GM19043 (cell line): ENCODE results near the gene OVOL1.

Experiments
- ATAC-seq: cut with Tn5 transposase; IDR thresholded peaks from one replicate; pipeline ENCODE4 v1.9.1; 2021; ENCODE audit warnings: low read depth; ENCODE audit not compliant: unreplicated experiment

OVOL1 gene

GRCh38 chr11:65790902-65791650 lies 4.2 kb downstream of the OVOL1 start:
- ATAC-seq: no peak

DNA sequence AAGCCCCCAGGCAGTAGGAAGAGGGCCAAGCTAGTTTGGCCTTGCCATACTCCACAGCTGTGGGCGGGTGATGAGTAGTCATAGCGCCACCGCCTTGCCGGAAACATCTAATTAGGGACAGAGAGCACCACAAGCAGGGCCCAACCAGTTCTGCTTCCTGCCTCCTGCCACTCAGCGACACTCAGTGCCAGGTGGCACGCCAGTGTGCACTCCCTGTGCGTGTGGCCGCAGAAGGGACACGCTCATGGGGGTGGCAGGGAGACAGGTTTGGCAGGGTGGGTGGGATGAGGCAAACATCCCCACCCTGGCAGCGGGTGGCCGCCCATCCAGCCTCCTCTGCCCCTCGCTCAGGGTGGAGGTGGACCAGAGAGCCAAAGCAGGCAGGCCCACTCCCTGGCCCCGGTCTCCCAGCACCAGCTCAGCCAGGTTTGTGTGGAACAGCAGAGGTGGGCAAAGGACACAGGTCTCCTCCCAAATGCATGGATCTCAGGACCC lies 4.9 kb downstream of the OVOL1 start:
- peak; percentile 95 for ATAC-seq

- ATAC-seq: no peak
These were observed 5.6 kb downstream of the OVOL1 start for GRCh38 chr11:65792456-65792855.

GRCh38 chr11:65793144-65793581 lies 6.3 kb downstream of the OVOL1 start:
- ATAC-seq: no peak

- no peak for ATAC-seq
These were observed 7.0 kb downstream of the OVOL1 start for GRCh38 chr11:65793625-65794400.

DNA sequence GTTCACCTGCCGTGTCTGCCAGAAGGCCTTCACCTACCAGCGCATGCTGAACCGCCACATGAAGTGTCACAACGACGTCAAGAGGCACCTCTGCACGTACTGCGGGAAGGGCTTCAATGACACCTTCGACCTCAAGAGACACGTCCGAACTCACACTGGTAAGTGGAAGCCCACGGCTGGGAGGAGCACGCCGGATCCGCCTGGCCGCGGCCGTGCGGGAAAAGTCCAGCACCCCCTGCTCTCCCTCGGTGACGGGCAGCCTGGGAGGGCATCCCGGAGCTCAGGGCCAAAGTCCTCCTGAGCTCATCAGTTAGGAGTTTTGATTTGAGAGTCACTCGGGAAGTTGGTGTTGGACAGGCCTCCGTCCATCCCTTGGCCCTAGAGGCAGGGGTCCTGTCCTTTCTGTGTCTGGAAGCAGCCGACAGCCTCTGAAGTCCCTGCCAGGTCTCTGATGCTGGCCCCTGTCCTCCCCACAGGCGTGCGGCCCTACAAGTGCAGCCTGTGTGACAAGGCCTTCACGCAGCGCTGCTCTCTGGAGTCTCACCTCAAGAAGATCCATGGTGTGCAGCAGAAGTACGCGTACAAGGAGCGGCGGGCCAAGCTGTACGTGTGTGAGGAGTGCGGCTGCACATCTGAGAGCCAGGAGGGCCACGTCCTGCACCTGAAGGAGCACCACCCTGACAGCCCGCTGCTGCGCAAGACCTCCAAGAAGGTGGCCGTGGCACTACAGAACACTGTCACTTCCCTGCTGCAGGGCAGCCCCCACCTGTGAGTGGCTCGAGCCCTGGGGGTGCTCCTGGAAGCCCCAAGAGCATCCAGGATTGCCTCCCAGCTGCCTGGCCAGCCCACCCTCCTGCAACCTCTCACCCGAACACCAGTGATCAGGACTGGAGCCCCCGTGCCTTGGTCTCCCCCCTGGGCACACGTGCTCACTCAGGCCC lies 8.0 kb downstream of the OVOL1 start:
- ATAC-seq: no peak

DNA sequence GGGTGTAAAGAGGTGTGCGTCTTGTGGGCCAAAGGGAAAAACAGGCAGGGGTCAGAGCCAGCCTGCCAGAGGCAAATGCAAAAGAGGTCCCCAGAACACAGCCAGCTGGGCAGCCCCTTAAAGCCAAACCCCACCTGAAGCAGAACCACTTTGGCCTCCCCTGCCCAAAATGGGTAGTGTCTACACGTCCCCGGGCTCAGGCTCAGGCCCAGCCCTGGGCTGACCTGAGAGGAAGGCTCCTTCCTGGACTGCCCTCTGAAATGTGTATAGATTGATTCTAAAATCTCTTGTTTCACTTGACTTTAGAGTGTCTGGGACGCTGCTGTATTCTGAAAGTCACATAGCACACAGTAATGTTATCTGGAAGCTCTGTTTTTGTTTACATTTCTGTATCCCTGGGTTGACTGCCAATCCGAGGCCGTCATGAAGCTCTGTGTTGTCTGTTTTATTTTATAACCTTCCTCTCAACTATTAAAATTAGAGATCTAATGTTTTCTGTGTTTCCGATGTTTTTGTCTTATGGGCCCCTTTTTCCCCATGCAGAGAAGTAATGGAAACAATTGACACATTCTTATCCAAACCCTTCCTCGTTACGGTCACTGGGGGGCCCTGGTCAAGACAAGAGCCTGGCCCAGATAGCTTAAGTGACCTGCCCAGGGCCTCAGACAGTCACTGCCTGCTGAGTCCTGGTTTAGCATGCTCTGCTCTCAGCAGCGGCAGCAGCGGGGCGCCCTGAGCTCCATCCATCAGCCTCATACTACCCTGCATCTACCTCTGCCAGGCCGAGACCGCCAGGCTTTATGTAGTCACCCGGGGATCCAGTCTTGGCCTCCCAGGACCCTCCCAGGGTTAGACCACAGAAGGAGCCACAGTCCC lies 10.1 kb downstream of the OVOL1 start:
- ATAC-seq: no peak

DNA sequence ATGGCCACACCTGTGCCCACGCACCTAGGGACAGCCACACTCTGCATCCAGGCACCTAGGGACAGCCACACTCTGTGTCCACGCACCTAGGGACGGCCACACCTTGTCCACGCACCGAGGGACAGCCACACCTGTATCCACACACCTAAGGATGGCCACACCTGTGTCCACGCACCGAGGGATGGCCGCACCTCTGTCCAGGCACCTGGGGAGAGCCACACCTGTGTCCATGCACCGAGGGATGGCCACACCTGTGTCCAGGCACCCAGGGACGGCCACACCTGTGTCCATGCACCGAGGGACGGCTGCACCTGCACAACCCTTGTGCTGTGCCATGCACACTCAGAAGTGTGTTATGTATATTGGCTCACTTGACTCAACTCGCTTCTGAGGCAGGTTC lies 10.8 kb downstream of the OVOL1 start:
- no peak for ATAC-seq

GRCh38 chr11:65798882-65799281 lies 12.0 kb downstream of the OVOL1 start:
- ATAC-seq: no peak

- no peak for ATAC-seq
These were observed 14.5 kb downstream of the OVOL1 start for GRCh38 chr11:65801153-65801987.

- ATAC-seq: peak; percentile 66
These were observed 16.0 kb downstream of the OVOL1 start for GRCh38 chr11:65802841-65803240.

DNA sequence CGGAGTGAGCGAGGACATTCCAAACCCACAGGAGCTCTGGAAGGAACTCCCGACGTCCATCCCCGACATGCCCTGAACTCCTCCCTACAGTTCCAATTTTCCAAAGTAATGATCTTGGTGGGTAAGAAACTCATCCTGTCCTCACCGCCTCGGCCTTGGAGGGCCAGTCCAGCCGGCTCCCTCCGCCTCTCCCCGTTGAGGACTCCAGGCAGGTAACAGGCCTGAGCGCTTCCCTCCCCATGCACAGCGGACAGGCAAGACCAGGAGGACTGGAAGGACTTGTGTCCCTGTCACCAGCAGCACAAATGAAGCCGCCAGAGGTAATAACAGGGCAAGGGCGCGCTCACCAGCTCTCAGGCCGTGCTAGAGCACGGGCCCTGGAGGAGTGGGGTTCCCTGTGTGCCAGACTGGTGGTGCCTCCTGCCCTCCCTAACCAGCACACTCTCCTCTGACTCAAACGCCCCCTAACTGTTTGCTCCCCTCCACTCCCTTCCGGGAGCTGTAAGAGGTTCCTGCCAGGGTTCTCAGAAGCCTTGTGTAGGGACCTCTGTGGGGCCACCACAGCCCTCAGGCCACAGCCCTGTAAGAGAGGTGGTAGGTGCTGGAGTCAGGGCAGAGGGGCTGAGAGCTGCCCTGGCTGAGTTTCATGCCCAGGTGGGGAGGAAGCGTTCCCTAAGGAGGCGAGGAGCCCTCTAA lies 17.1 kb downstream of the OVOL1 start:
- ATAC-seq: no peak

DNA sequence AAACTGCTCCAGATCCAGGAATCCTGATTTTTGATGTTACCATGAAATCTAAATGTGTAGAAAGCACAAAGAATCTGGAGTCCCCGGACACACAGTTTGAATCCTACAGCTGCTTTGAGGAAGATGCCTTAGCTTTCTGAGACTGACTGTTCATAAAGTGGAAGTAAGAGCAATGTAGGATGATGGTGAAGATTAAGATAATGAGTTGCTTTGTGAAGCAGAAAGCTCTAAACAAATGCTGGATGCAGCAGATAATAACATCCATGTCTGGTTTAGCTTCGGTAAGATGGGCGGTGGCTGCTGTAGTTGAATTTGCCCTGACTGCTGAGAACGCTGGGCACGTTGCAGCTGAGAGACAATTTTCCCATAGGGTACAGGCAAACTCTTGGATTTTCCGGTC lies 20.1 kb downstream of the OVOL1 start:
- ATAC-seq: no peak

- ATAC-seq: no peak
These were observed 22.0 kb downstream of the OVOL1 start for GRCh38 chr11:65808744-65809341.

- no peak for ATAC-seq
These were observed 22.6 kb downstream of the OVOL1 start for GRCh38 chr11:65809496-65809895.

- ATAC-seq: no peak
These were observed 23.4 kb downstream of the OVOL1 start for GRCh38 chr11:65810046-65810868.
